Raji (cell line): ENCODE measurements around the gene CRYGD.
"Not testable (repeated sequence)": the region's sequence is repeated elsewhere in the genome, so short reads cannot be mapped to it uniquely, and the experiment has no call there.

Experiments used
- POLR2A ChIP-seq: IDR thresholded peaks from 2 replicates; pipeline ENCODE4 v1.6.1; 2011; ENCODE audit warnings: low read depth, low read length, control low read depth; ENCODE audit not compliant: insufficient read depth

The CRYGD gene

GRCh38 chr2:208124013-208124715 is at the start of gene CRYGD:
CRYGD (minus strand) TSS chr2:208124524; CDS start chr2:208124473, 51 bp downstream.
- TF ChIP-seq POLR2A = not testable (repeated sequence)

GRCh38 chr2:208172125-208172524 is 47.8 kb upstream of the CRYGD start:
- no peak for TF ChIP-seq POLR2A

- no peak for TF ChIP-seq POLR2A
These were observed 40.8 kb upstream of the CRYGD start for GRCh38 chr2:208164951-208165755.

- TF ChIP-seq POLR2A = no peak
These were observed 39.2 kb upstream of the CRYGD start, which contains the start of gene CRYGA for GRCh38 chr2:208163489-208163888. CRYGA (minus strand) TSS chr2:208163589; CDS start chr2:208163556, 33 bp downstream.

- TF ChIP-seq POLR2A = no peak
These were observed 32.1 kb upstream of the CRYGD start for GRCh38 chr2:208156439-208156838.

DNA sequence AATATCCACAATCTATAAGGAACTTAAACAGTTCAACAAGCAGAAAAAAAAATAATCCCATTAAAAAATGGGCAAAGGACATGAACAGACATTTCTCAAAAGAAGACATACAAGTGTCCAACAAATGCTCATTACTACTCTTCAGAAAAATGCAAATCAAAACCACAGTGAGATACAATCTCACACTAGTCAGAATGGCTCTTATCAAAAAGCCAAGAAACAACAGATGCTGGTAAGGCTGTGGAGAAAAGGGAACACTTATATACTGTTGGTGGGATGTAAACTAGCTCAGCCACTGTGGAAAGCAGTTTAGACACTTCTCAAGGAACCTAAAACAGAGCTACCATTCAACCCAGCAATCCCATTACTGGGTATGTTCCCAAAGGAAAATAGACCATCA is 28.8 kb upstream of the CRYGD start:
- TF ChIP-seq POLR2A = no peak

- TF ChIP-seq POLR2A = no peak
These were observed 26.6 kb upstream of the CRYGD start for GRCh38 chr2:208150956-208151355.

DNA sequence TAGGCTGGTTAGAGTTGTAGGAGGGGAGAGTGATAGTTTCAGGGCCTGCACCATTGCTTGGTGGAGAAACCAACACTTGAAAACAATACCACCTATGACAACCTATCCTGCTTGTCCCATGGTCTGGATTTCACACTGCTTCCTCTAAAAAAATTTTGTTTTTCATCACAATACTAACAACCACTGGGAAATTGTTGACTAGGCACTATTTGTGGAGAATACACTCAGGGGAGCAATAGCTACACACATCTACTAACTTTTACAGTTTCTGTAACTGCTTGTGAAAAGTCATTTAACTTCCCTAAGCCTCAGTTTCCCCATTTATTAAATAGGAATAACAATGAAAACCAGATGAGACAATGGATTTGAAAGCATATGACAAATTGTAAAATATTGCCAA is 25.8 kb upstream of the CRYGD start:
- TF ChIP-seq POLR2A = no peak

GRCh38 chr2:208148803-208149202 is 24.5 kb upstream of the CRYGD start:
- TF ChIP-seq POLR2A = no peak

- TF ChIP-seq POLR2A = no peak
These were observed 23.4 kb upstream of the CRYGD start for GRCh38 chr2:208147759-208148158.

DNA sequence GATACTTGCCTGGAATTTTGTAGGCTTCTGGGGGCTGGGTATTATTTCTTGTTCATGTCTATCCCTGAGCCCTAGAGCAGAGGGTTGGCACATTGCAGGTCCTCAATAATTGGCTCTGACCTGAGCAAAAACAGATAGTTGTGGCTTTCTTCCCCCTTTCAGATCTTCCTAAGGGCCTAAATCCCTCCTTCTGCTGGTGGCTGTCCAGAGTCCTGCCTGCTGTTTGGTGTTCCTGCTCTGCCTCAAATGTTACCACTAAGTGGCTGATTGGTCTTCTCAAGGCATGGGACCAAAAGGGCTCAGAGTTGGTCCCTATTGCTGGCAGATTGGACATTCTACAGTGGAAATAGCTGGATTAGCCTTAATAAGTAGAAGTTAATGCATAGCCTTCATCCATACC is 22.7 kb upstream of the CRYGD start:
- TF ChIP-seq POLR2A = no peak

- TF ChIP-seq POLR2A = no peak
These were observed 21.7 kb upstream of the CRYGD start, which contains the start of gene CRYGB for GRCh38 chr2:208146006-208146405. CRYGB (minus strand) TSS chr2:208146158; CDS start chr2:208146120, 38 bp downstream.

DNA sequence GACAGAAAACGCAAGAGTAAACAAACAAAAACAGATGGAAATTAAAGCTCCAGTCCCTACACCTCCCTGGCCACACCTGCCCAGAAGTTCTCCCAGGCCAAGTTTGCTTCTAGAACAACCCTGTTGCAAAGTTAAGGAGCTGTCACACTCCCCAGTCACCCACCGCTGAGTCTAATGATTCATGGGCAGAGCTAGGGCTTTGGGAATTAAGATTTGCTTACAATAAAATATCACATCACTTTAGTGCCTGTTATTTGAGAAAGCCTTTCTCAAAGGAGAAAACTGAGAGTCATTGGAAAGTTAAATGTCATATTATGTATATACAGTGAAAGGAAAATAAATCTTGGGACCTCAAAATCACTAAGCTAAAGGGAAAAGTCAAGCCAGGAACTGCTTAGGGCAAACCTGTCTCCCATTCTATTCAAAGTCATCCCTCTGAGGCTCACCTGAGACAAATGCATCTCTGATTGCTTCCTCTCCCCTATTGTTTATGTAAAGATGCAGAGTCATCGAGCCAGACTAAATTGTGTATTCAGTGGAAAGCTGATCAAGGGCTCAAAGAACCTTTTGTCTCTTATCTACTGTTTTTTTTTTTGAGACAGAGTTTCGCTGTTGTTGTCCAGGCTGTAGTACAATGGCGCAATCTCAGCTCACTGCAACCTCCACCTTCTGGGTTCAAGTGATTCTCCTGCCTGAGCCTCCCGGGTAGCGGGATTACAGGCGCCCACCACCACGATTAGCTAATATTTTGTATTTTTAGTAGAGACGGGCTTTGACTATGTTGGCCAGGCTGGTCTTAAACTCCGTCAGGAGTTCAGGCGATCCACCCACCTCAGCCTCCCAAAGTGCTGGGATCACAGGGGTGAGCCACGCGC is 18.8 kb upstream of the CRYGD start:
- TF ChIP-seq POLR2A = no peak

GRCh38 chr2:208142240-208142924 is 18.1 kb upstream of the CRYGD start:
- no peak for TF ChIP-seq POLR2A

- no peak for TF ChIP-seq POLR2A
These were observed 15.1 kb upstream of the CRYGD start for GRCh38 chr2:208139447-208139846.
